NCI-H187 (cell line): ENCODE results near the gene EPHA4.

Experiments
- DNase-seq, 2 experiments: peaks; one replicate each; lab custom pipeline; 2025; lab: John Stamatoyannopoulos, UW

Gene EPHA4

DNA sequence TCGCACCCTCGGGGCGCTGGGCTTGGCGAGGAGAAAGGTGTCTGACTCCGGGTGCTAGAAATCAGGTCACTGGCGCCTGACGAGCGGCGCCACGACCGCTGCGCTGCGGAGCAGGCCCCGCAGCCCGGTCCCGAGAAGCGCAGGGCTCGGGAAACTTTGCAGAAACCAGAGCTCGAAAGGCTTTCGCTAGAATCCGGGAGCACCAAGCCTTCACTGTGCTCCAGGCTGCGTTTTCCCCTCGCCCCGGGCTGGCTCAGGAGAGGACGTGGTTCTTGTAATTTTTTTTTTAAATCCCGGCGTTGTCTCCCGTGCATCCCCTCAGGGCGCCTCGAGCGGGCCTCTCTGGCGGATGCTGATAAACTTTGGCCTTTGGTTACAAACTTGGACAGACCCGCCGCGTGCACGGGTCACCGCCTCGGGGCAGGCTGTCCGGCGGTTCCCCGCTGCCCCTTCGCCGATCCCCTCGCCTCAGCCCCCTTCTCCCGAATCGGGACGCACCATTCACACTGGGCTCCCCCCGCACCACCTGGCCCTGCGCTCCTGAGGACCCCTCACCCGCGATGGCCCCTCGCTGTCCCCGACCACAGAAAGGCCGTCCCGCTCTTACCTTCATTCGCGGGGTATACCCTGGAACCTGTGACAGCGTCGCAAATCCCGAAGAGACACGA, 419 bp downstream of the EPHA4 start:
- no peak for DNase-seq

DNA sequence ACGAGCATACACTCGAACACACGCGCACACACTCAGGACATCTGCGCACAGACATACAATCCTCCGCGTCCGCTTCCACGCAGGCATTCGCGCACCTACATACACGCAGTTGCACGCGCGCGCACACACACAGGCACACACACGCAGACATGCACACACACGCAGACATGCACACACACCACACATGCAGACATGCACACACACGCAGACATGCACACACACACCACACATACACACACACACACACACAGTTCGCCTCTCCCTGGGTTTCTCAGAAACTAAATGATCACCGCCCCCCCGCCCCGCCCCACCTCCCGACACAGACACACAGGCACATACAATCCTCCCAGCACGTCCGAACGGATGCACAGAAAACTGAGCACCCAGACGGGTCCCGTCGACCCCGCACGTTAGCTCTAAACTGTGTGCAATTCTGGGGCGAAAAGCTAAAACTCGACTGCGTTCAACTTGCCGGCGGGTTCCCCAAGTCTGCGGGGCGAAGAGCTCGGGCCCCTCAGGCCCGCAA, 1.0 kb downstream of the EPHA4 start:
- no peak for DNase-seq

DNA sequence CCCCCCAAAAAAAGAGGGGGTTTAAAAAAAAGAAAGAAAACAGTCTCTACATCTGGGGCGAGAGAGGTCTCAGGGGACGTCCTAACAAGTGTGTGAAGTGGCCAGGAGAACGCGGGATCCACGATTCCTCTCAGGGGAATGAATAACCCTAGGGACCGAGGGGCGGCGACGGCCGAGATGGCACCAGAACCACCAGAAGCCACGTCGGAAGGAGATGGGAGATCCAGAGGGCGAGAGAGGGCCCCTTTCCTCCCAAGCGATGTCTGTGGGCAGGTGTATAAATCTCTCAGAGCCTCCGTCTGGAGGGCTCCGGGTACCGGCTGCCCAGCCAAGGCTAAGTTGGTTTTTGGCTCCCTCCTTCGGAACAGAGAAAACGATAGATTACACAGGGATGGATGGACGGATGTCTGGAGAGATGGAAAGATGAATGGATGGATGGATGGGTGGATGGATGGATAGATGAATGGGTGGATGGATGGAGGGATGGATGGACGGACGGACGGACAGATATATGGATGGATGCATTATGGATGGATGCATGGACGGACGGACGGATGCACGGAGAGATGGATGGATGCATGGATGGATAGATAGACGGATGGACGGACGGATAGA, 1.7 kb downstream of the EPHA4 start:
- peak in 1 of 2 experiments; percentile 6 for DNase-seq

DNA sequence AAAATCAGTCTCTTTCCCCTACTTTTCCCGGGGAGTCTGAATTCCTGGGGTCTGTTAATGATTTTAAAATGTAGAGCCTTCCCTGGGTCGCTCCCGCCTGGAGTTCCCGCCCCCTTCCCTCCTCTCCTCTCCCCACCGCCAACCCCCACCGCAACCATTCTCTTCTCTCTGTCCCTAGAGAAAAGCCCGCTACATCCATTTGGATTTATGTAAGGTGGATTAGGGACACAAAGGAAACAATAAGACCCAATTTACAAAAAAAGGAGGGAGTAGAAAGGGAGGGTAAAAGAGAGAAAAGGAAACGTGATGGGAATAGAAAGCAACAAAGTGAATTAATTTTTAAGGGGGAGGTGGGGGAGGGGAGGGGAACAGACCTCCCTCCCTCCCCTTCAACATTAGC, 2.2 kb downstream of the EPHA4 start:
- DNase-seq: no peak

DNA sequence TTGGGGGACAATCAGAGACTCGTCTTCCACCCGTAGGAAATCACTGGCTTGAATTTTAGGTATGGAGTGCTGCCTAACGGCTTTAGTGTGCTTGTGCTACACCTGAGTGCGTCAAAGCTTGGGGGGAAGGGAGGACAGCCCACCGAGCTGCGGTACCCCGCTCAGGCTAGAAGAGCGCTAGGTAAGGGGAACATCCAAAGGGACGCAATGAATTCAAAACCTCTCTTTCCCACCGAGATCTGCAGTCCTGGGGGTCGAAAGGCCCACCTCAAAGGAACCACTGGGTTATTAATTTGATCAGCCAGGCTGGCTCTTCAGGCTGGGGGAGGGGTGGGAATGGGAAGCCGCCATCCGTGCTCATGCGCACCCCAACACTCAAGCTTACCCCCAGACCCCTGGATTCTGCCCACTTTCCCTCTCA, 2.7 kb downstream of the EPHA4 start:
- no peak for DNase-seq

DNA sequence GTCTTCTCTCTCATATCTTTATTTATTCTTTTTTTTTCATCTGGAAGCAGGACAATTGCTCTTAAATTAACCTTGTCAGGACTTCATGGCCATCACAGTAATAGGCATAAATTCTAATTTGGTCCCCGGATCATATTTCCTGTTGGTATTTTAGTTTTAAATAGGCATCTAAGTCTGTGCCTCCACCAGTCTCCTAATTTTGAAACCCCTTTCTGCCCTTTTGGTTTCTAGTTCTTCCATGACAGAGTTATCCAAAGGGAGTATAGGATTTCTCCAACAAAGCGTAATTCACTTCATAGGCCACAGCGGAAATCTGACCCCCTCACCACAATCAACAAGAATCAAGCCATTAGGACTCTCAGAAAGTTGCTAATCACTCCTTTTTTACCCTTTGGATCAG, 3.8 kb downstream of the EPHA4 start:
- DNase-seq: no peak

DNA sequence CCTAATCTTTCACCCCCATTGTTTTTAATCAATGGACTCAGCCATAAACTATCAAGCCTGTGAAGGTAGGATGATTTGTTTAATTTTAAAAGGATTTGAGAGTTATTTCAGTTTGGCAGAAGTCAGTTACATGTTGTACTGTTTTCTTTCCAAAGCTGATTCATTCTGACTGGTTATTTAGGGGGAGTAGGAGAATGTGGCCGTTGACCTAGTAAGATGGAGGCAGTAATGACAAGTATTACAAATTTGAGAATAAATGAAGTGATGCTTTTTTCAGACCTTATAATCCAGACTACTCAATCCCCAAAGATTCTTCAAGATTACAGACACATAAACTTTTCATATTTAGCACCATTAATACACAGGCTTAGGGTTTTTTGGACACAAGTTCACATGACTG, 4.3 kb downstream of the EPHA4 start:
- DNase-seq: no peak

DNA sequence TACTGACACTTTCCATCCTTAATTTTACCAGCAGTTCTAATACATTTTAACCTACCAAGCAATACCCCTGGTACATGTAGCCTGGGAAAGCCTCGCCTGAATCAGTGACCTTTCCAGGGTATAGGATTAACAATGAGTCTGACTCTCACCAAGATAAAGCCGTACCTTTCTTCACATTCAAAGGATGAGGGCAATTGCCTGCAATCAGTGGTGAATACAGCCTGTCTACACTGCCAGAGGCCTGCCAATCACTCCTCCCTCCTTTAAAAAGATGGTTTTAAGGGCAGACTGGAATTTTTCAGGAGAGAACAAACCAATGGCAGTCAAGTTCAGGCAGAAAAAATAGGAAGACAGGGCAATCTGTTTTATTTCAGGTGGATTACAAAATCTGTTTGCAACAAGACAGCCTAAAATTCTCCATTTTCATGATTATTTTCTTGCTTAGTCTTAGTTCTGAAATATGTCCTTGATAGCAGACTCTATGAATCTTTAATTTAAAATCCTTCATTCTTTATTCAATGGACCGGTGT, 4.8 kb downstream of the EPHA4 start:
- no peak for DNase-seq

DNA sequence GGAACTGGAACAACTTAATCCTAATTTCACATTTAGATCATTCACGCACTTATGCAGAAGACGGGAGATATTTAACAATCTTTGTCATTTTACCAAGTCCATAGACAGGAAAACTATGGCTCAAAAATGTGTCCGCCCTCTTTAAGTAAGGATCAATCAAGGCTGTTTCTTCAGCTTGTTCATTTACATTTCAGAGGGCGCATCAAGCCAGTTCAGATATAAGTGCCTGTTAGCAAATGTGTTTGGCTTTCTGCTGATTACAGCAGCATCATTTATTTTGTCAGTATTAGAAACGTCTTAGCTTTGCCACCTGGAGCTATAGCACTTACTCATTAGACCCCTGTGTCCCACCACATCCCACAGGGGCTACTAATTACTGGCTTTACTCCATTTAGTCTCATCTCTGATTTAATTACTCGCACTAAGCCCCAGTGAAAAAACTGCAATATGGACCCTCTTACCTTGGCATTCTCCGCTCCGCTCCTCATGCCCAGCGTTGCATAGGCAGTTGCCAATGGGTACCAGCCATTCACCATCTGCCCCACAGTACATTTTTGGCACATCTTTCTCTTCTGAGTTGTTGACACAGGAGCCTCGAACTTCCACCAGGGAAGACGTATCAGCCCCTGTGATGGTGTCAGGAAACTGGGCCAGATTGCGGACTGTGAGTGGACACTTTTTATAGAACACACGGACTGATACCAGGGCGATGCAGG, 8.7 kb downstream of the EPHA4 start:
- no peak for DNase-seq

DNA sequence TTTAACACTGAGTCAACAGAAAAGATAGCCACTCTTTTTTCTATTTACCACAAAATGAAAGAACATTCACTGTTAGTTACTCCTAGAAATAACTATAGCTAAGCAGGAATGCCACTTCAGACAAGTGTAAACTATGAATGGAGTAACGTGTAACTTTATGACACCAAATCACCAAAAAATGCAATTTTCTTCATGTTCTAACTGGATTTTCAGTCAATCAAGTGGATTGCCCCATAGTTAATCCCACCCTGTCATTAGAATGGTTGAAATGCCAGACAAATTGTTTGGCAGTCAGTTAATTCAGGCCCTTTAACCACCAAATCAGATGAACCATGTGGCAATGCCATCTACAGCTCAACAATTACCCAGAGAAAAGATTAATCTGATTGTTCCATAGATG, 9.9 kb downstream of the EPHA4 start:
- no peak for DNase-seq

DNA sequence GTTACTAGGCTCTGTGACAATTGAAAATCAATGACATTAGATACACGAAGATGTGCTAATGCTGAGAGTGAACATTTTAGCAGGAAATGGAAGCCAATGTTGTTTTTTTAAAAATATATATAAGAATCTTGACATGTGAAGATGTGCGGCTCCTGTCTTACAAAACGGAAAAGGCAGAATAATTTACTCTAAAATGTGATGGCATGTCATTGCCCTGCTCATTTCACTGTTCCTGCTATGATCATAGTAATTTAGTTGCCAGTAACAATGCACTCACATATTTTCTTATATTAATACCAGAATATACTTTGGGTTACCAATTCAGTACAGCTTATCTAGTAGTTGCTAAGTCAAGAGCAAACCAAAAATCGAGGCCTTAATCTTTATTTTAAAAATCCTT, 10.3 kb downstream of the EPHA4 start:
- no peak for DNase-seq

DNA sequence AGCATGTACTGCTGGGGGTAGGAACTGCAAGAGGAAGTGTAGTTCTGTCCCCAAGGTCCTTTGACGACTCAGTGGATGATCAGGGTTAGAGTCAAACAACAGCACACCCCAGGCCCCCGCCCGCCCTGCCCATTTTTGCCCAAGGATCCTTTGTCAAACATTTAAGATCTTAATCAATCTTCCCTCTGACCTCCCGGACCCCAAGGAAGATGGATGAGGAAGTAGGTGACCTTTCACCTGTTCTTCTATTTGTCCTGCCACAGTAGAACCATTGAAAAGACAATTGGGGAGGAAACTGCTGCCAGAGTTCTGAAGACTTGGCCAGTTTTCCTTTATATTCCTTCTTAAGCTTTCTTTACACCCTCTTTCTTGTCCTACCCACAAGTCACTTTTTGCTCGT, 12.1 kb downstream of the EPHA4 start:
- no peak for DNase-seq

DNA sequence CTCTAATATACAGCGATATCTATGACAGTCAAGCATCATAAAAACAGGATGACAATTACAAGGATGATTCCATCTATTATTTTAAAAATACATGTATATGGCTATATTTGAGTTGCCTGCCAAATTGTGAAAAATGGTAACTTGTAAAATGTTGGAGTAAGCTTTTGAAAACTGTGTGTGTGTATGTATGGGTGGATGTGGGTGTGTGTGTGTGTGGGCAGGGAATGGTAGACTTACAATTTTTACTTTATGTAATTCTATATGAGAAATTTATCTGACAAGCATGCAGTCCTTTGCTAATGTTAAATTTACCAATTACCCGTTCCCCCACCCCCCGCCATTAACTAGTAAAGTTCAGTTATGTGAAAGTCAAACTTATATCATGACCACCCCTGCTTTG, 14.0 kb downstream of the EPHA4 start:
- DNase-seq: no peak

DNA sequence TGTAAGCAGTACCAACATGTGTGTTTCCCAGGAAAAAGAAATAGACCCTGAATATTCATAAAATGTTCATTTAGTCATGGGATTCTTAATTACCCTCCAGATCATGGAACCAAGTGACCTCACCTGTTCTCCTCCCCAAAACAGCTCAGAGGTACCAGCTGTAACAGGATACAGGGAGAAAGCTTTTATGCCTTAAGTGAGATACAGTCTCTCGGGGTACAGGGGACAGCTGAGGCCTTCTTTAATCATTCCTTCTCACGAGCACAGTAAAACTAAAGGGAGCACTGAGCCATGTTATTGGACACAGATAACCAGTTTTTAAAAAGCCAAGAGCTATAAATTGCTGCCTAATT, 16.6 kb downstream of the EPHA4 start:
- no peak for DNase-seq

DNA sequence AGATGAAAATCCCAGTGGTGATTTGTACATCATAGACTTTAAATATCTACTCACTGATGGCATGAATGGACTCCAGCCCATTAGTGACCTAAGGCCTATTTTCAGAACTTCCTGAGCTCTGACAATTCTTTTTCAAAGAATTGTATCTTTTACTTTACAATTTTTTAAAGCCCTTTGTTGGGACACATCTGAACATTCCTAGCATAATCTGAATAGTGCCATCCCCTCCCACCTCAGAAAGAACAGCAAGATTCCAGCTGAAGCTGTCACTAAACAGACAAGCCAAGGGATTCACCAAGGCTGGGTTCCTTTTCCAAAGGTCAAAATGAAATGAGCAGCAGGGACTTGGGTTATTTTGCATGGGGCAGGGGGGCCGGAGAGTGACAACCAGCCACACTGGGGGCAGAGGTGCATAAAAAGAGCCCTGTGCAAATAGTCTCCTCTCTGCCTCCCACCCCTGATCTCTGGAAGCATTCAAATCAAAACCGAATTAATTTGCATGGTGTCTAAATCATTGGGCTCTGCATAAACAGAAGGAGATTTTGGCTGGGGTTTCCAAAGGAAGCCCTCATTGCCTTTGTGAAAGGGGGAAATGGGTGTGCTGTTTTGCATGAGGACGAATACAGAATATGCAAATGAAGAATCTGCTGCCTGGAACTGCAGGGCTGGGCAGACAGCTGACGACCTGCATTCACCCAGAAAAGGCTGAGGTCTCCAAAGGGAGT, 17.2 kb downstream of the EPHA4 start:
- no peak for DNase-seq

DNA sequence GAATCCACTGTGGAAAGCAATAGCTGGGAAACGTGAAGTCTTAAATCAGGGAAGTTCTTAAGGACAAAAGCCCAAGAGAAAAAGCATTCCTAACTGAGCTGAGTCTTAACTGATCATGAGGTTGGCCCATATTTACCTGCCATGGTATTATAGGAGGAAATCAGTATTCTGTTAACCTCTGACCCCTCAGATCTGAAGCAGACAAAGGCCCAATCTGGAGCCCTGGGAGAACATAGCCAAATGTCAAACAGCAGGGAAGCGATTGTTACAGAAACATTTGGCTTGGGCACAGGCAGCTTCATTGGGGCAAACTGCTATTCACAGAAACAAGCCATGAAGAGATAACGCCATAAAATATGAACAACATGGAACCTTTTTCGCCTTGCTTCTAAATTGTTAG, 18.8 kb downstream of the EPHA4 start:
- DNase-seq: no peak

DNA sequence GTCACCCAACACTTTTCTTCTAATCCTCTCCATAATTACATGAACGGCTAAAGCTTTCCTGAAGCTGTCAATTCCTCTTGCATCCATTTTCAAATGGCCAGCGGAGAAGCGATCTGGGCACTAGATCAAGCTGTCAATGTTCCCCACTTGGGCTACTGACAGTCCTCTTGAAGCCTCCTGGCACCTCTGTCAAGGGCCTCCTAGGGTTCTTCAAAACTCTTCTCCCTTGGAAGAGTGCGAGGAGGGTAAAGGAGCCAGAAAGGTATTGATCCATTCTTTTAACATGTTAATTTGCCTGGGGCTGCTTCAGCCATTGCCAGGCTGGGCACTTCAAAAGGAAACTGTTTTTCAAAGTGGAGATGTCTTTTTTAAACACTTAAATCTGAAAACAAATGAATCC, 19.8 kb downstream of the EPHA4 start:
- DNase-seq: peak; percentile 44 to 75

DNA sequence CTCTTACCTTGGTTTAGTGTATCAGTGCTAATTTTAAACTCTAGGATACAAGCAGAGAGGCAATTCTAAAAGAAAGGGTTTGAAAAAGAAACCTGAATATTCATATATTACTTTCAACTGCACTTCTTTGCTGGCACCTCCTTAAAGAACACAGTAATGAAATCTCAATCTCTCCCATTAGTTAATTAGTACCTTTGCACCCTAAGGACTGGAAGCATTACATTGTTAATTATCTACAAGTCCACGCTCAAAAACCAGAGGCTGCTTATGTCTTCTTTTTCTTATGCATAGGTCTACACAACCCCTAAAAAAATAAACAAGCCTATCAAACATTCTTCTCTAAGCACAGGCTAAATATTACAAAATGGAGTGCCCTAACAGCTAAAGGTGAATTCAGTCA, 20.2 kb downstream of the EPHA4 start:
- DNase-seq: no peak

DNA sequence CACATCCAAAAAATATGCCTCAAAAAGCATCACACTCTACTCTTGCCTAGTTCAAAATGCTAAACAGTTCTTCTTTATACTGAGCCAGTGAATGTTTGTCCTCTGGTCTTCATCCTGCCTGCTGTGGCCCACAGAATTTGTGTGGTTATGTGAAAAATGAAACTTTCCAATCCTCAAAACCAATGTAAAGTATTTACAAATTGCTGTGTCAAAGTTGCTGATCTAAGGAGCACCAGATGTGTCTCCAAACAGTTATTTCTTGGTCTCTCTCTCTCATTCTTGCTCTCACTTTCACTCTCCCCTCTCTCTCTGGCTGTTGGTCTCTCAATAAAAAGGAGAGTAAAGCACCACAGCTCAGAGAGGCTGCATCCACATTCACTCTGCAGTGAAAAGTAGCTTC, 23.0 kb downstream of the EPHA4 start:
- no peak for DNase-seq

DNA sequence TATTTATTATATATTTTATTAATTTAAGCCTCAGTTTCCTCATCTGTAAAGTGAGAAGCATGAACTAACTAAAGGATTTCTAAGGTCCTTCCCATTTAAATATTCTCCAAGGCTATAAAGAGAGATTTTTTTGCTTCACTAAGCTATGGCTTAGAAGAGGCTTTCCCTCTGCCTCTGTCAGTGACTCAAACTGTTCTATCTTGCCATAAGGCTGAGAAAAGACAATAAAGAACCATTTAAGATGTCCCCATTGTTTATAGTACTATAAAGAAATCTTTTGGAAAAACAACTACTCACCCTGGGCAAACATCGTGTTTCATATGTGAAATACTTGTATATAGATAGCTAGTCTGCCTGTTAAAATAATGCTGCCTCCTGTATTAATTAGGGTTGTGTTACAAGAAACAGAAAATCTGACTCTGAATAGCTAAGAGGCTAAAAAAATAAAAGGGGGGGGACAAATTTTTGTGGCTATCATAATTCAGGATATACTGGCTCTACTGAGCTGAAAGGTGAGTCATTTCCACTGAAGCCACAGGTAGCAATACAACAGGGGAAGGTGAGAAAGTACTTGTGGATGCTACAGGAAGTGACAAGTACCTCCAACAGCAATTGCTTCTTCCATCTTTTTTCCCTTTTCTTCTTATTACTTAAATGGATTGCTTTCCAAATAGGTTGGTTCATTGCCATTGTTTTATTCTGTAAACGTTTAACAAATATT, 25.4 kb downstream of the EPHA4 start:
- no peak for DNase-seq

DNA sequence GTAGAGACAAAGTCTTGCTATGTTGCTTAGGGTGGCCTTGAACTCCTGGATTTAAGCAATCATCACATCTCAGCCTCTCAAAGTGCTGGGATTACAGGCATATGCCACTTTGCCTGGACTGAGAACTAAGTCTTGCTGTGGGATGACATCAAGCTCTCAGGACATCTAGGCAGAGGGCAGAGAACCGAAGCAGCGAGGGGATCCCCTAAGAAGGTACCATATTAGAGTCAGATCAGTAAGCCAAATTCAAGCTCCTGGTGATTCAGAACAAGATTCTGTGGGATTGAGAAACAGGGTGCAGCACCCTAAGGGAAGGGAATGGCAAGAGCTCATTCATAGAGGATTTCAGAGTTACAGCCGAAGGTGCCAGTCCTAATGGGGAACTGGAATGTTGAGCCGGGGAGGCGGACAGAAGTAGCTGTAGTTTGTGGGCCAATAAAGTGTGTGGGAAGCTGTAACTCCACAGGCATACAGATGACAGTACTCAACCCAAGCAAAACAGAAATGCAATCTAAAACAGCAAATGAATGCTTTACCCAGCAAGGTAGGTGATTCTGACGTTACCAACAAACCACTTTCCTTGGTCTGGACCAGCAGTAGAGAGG, 30.9 kb downstream of the EPHA4 start:
- DNase-seq: no peak
